Measurements from ENCODE around the gene PRKN.

DNA sequence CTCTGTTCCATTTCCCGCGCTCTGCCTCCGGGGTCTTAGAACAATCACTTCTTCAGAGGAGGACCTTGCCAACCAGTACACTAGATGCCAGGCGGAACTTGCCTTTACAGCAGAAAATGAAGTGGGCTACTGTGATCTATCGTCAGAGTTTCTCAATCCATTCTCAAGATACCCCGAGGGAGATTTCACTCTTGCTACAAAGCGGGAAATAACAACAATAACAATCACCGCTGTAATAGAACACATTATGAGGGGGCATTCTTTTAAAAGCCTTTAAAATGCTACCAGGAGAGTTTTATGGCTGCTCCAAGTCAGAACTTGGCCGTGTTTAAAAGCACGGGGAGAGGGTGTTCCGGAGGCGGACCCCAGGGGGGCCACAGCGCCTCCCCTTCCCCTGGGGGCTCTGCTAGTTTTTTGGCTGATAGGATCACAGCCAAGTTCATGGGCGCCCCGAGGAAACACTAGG, 836.7 kb downstream of the PRKN start:
- TF ChIP-seq, protein P1, sequence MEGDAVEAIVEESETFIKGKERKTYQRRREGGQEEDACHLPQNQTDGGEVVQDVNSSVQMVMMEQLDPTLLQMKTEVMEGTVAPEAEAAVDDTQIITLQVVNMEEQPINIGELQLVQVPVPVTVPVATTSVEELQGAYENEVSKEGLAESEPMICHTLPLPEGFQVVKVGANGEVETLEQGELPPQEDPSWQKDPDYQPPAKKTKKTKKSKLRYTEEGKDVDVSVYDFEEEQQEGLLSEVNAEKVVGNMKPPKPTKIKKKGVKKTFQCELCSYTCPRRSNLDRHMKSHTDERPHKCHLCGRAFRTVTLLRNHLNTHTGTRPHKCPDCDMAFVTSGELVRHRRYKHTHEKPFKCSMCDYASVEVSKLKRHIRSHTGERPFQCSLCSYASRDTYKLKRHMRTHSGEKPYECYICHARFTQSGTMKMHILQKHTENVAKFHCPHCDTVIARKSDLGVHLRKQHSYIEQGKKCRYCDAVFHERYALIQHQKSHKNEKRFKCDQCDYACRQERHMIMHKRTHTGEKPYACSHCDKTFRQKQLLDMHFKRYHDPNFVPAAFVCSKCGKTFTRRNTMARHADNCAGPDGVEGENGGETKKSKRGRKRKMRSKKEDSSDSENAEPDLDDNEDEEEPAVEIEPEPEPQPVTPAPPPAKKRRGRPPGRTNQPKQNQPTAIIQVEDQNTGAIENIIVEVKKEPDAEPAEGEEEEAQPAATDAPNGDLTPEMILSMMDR (IDR thresholded peaks at IDR 0.05), result no peak
- TF ChIP-seq POLR2A (IDR thresholded peaks at IDR 0.05), result no peak

All from thyroid gland (tissue), 4 donors.